Measurements from ENCODE around the gene PPIAL4G. TPM values are rescaled to one million over a fixed set of nuclear protein-coding genes. Genes with fewer than 3 reads are reported as not detected.
"Not testable (repeated sequence)": the region's sequence is repeated elsewhere in the genome, so short reads cannot be mapped to it uniquely, and the experiment has no call there.

The PPIAL4G gene
- total RNA-seq: 0.09 TPM

GRCh38 chr1:148483029-148483428 lies at the start of gene PPIAL4G:
PPIAL4G (minus strand) TSS chr1:148483302; CDS start chr1:148483252, 50 bp downstream.
- not testable (repeated sequence) for DNase-seq (ENCODE audit: low spot score)

- not testable (repeated sequence) for DNase-seq (ENCODE audit: low spot score)
These were observed 49.1 kb upstream of the PPIAL4G start for GRCh38 chr1:148532158-148532557.

- peak; percentile 27 for DNase-seq (ENCODE audit: low spot score)
These were observed 46.0 kb upstream of the PPIAL4G start for GRCh38 chr1:148529101-148529567.

GRCh38 chr1:148528591-148528990 lies 45.5 kb upstream of the PPIAL4G start:
- not testable (repeated sequence) for DNase-seq (ENCODE audit: low spot score)

- DNase-seq (ENCODE audit: low spot score): not testable (repeated sequence)
These were observed 43.5 kb upstream of the PPIAL4G start for GRCh38 chr1:148526587-148526986.

GRCh38 chr1:148523205-148524144 lies 40.4 kb upstream of the PPIAL4G start:
- not testable (repeated sequence) for DNase-seq (ENCODE audit: low spot score)

- peak; percentile 91 for DNase-seq (ENCODE audit: low spot score)
These were observed 39.6 kb upstream of the PPIAL4G start for GRCh38 chr1:148522561-148523204.

- peak; percentile 84 for DNase-seq (ENCODE audit: low spot score)
These were observed 39.0 kb upstream of the PPIAL4G start for GRCh38 chr1:148522072-148522471.

- not testable (repeated sequence) for DNase-seq (ENCODE audit: low spot score)
These were observed 31.2 kb upstream of the PPIAL4G start for GRCh38 chr1:148514310-148514709.

- not testable (repeated sequence) for DNase-seq (ENCODE audit: low spot score)
These were observed 29.6 kb upstream of the PPIAL4G start for GRCh38 chr1:148512571-148513184.

GRCh38 chr1:148493933-148494332 lies 10.8 kb upstream of the PPIAL4G start:
- DNase-seq (ENCODE audit: low spot score): not testable (repeated sequence)

GRCh38 chr1:148481134-148481533 lies 2.0 kb downstream of the PPIAL4G start:
- DNase-seq (ENCODE audit: low spot score): not testable (repeated sequence)

GRCh38 chr1:148459694-148460093 lies 23.4 kb downstream of the PPIAL4G start:
- not testable (repeated sequence) for DNase-seq (ENCODE audit: low spot score)

- not testable (repeated sequence) for DNase-seq (ENCODE audit: low spot score)
These were observed 24.1 kb downstream of the PPIAL4G start for GRCh38 chr1:148458901-148459581.

- not testable (repeated sequence) for DNase-seq (ENCODE audit: low spot score)
These were observed 24.7 kb downstream of the PPIAL4G start for GRCh38 chr1:148458398-148458797.

- DNase-seq (ENCODE audit: low spot score): not testable (repeated sequence)
These were observed 30.3 kb downstream of the PPIAL4G start for GRCh38 chr1:148452845-148453244.

- DNase-seq (ENCODE audit: low spot score): not testable (repeated sequence)
These were observed 43.3 kb downstream of the PPIAL4G start for GRCh38 chr1:148439654-148440325.

GRCh38 chr1:148435406-148435805 lies 47.7 kb downstream of the PPIAL4G start:
- DNase-seq (ENCODE audit: low spot score): no peak

GRCh38 chr1:148434832-148435231 lies 48.3 kb downstream of the PPIAL4G start:
- DNase-seq (ENCODE audit: low spot score): no peak

GRCh38 chr1:148432916-148433317 lies 50.2 kb downstream of the PPIAL4G start:
- DNase-seq (ENCODE audit: low spot score): not testable (repeated sequence)
